Liver (tissue), 9 donors: ENCODE measurements around the gene ZNF606. TPM values are rescaled to one million over a fixed set of nuclear protein-coding genes. Genes with fewer than 3 reads are reported as not detected.

Source experiments
- DNase-seq: peaks from one replicate; pipeline ENCODE4 v3.0.0-alpha.2; 2017; ENCODE audit warnings: low spot score
- H3K27ac ChIP-seq, 2 donors: one replicate each; pipeline ENCODE4 v1.7.0; 2013; ENCODE audit warnings: inconsistent platforms in 2 of 2, low read length in 2 of 2, control low read depth in 1 of 2, low read depth in 1 of 2, mild to moderate bottlenecking in 1 of 2
- H3K27me3 ChIP-seq, 4 donors: one replicate each; pipeline versions ENCODE4 v1.6.1 to v1.7.0; 2013; ENCODE audit warnings: low read length in 3 of 4, inconsistent platforms in 1 of 4, mild to moderate bottlenecking in 1 of 4, moderate library complexity in 1 of 4; ENCODE audit not compliant: control insufficient read depth in 4 of 4, insufficient read depth in 4 of 4
- H3K36me3 ChIP-seq, 4 donors: one replicate each; pipeline versions ENCODE4 v1.6.1 to v1.7.0; 2013; ENCODE audit warnings: low read length in 3 of 4, mild to moderate bottlenecking in 3 of 4, low read depth in 1 of 4, moderate library complexity in 1 of 4; ENCODE audit not compliant: control insufficient read depth in 4 of 4, insufficient read depth in 3 of 4
- H3K4me1 ChIP-seq, 4 donors: one replicate each; pipeline versions ENCODE4 v1.6.1 to v1.7.0; 2013; ENCODE audit warnings: low read length in 3 of 4, mild to moderate bottlenecking in 3 of 4, moderate library complexity in 1 of 4; ENCODE audit not compliant: control insufficient read depth in 4 of 4, insufficient read depth in 4 of 4
- H3K4me3 ChIP-seq, 3 donors: one replicate each; pipeline versions ENCODE4 v1.6.1 to v1.7.0; 2013; ENCODE audit warnings: low read length in 3 of 3, control low read depth in 1 of 3, low read depth in 1 of 3, mild to moderate bottlenecking in 1 of 3
- H3K9ac ChIP-seq, 2 donors: one replicate each; pipeline ENCODE4 v1.7.0; 2013; ENCODE audit warnings: low read length in 2 of 2, mild to moderate bottlenecking in 2 of 2, moderate library complexity in 2 of 2, control low read depth in 1 of 2, low read depth in 1 of 2
- H3K9me3 ChIP-seq, 4 donors: one replicate each; pipeline versions ENCODE4 v1.6.1 to v1.7.0; 2013; ENCODE audit warnings: low read length in 3 of 4; ENCODE audit not compliant: control insufficient read depth in 4 of 4
- EGR1 ChIP-seq, 2 donors: IDR thresholded peaks; 2 replicates each; pipeline ENCODE4 v1.6.1; 2016 to 2018; ENCODE audit warnings: antibody characterized with exemption in 2 of 2, low read depth in 2 of 2
- FOXA1 ChIP-seq: IDR thresholded peaks from 2 replicates; pipeline ENCODE4 v1.6.1; 2016; ENCODE audit warnings: antibody characterized with exemption
- FOXA2 ChIP-seq: IDR thresholded peaks from 2 replicates; pipeline ENCODE4 v1.6.1; 2016; ENCODE audit warnings: antibody characterized with exemption
- GABPA ChIP-seq, 2 donors: IDR thresholded peaks in 1 of 2; conservative IDR thresholded peaks in 1 of 2; 2 replicates each; pipeline ENCODE4 v1.6.1; 2016; ENCODE audit warnings: antibody characterized with exemption in 2 of 2, mild to moderate bottlenecking in 1 of 2, moderate library complexity in 1 of 2
- HNF4A ChIP-seq, 2 donors: conservative IDR thresholded peaks; 2 replicates each; pipeline ENCODE4 v1.6.1; 2016; ENCODE audit warnings: antibody characterized with exemption in 2 of 2, mild to moderate bottlenecking in 2 of 2
- HNF4G ChIP-seq: IDR thresholded peaks from 2 replicates; pipeline ENCODE4 v1.6.1; 2016; ENCODE audit warnings: antibody characterized with exemption
- JUND ChIP-seq, 2 donors: IDR thresholded peaks; 2 replicates each; pipeline ENCODE4 v1.6.1; 2016; ENCODE audit warnings: antibody characterized with exemption in 2 of 2
- NR2F2 ChIP-seq: IDR thresholded peaks from 2 replicates; pipeline ENCODE4 v1.6.1; 2016; ENCODE audit warnings: antibody characterized with exemption
- RAD21 ChIP-seq, 2 donors: IDR thresholded peaks; 2 replicates each; pipeline ENCODE4 v1.6.1; 2016; ENCODE audit warnings: antibody characterized with exemption in 2 of 2, mild to moderate bottlenecking in 2 of 2
- RXRA ChIP-seq, 2 donors: IDR thresholded peaks; 2 replicates each; pipeline ENCODE4 v1.6.1; 2017 to 2018; ENCODE audit warnings: antibody characterized with exemption in 2 of 2, mild to moderate bottlenecking in 1 of 2
- SP1 ChIP-seq: IDR thresholded peaks from 2 replicates; pipeline ENCODE4 v1.6.1; 2018; ENCODE audit warnings: antibody characterized with exemption, mild to moderate bottlenecking
- TAF1 ChIP-seq: conservative IDR thresholded peaks from 2 replicates; pipeline ENCODE4 v1.6.1; 2016; ENCODE audit warnings: antibody characterized with exemption, mild to moderate bottlenecking
- YY1 ChIP-seq: IDR thresholded peaks from 2 replicates; pipeline ENCODE4 v1.6.1; 2016; ENCODE audit warnings: antibody characterized with exemption, mild to moderate bottlenecking
- WGBS: extraction: QIAGEN DNeasy Blood & Tissue Kit; methylation state at CpG from one replicate; pipeline ENCODE4 v1.1.7; 2013; 5-methylcytosine and 5-hydroxymethylcytosine counted together
- polyA plus RNA-seq, 2 donors: library from polyadenylated mRNA; stranded (reverse) in 1 of 2; unstranded in 1 of 2; fragments of 200-250 nt in 1 of 2; fragments of >200 nt in 1 of 2; fragmentation: Nextera tagmentation in 1 of 2; extraction: Ambion mirVana in 1 of 2; gene quantifications; one replicate each; pipeline versions ENCODE4 v1.2.1 to v1.2.3, GENCODE V29; 2013 to 2015
- total RNA-seq, 2 donors: library from RNA; depleted of rRNA; stranded (reverse); fragments of >200 nt; gene quantifications; one replicate each; pipeline ENCODE4 v1.2.3, GENCODE V29; 2014
- TF ChIP-seq, protein P1 (sequence below): IDR thresholded peaks from 2 replicates; pipeline ENCODE4 v1.6.1; 2016; ENCODE audit warnings: antibody characterized with exemption
- TF ChIP-seq, protein P2 (sequence below): IDR thresholded peaks from 2 replicates; pipeline ENCODE4 v1.6.1; 2016; ENCODE audit warnings: antibody characterized with exemption
- TF ChIP-seq, protein P3 (sequence below): IDR thresholded peaks from 2 replicates; pipeline ENCODE4 v1.6.1; 2016; ENCODE audit warnings: antibody characterized with exemption, mild to moderate bottlenecking
- TF ChIP-seq, protein P4 (sequence below): IDR thresholded peaks from 2 replicates; pipeline ENCODE4 v1.6.1; 2016; ENCODE audit warnings: antibody characterized with exemption
- TF ChIP-seq, protein P5 (sequence below): fragments of 150-350 bp; IDR thresholded peaks from 2 replicates; pipeline ENCODE4 v1.5.1; 2017; ENCODE audit warnings: improper control_type of control experiment, low read depth, low read length; ENCODE audit not compliant: missing input control
- donor health status: healthy.
- donor health status: healthy.
- donor health status: healthy.
- donor health status: healthy.
- donor health status: healthy.

The ZNF606 gene
- total and polyA plus RNA-seq, 4 donors: 3.2 to 12.8 (median 6.6) TPM

DNA sequence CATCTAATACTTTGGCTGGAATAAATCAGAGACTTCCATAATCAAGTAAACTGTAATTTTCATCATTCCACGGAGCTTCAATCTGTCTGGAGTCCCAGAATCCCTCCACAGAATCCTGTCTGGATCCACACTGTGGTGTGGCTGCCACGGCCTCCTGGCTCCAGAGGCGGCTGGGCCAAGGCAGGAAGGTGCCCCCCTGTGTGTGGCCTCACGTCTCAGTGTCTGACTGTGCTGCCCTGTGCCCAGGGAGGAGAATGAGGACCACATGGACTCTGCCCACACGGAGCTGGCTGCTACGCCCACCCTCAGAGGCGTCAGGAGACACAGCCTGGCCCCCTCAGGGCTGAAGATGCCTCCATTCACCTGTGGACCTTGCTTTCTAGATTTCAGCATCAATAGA lies 44.2 kb upstream of the ZNF606 start:
- H3K27ac ChIP-seq: no peak overlapping the region
- 69% methylated on average over 7 of the region's 7 CpGs for WGBS
- H3K27me3 ChIP-seq: no peaks in the 10 kb centered on the region
- H3K4me1 ChIP-seq: no peaks in the 10 kb centered on the region
- no peaks in the 10 kb centered on the region for H3K36me3 ChIP-seq
- TF ChIP-seq, protein P1, sequence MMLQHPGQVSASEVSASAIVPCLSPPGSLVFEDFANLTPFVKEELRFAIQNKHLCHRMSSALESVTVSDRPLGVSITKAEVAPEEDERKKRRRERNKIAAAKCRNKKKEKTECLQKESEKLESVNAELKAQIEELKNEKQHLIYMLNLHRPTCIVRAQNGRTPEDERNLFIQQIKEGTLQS: no peak
- TF ChIP-seq, protein P2, sequence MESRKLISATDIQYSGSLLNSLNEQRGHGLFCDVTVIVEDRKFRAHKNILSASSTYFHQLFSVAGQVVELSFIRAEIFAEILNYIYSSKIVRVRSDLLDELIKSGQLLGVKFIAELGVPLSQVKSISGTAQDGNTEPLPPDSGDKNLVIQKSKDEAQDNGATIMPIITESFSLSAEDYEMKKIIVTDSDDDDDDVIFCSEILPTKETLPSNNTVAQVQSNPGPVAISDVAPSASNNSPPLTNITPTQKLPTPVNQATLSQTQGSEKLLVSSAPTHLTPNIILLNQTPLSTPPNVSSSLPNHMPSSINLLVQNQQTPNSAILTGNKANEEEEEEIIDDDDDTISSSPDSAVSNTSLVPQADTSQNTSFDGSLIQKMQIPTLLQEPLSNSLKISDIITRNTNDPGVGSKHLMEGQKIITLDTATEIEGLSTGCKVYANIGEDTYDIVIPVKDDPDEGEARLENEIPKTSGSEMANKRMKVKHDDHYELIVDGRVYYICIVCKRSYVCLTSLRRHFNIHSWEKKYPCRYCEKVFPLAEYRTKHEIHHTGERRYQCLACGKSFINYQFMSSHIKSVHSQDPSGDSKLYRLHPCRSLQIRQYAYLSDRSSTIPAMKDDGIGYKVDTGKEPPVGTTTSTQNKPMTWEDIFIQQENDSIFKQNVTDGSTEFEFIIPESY: no peak
- TF ChIP-seq HNF4A (conservative IDR thresholded peaks at IDR 0.05) (no peak), NR2F2 (no peak), FOXA2 (no peak), RAD21 (IDR thresholded peaks at IDR 0.05) (no peak), SP1 (no peak), TAF1 (no peak), HNF4G (no peak), JUND (IDR thresholded peaks at IDR 0.05) (no peak), FOXA1 (no peak), YY1 (no peak), RXRA (IDR thresholded peaks at IDR 0.05) (no peak), GABPA (IDR thresholded peaks at IDR 0.05 in 1 of 2, conservative IDR thresholded peaks at IDR 0.05 in 1 of 2) (no peak), EGR1 (IDR thresholded peaks at IDR 0.05; ENCODE audit: low read depth in 2 of 2) (no peak)
- TF ChIP-seq, protein P3, sequence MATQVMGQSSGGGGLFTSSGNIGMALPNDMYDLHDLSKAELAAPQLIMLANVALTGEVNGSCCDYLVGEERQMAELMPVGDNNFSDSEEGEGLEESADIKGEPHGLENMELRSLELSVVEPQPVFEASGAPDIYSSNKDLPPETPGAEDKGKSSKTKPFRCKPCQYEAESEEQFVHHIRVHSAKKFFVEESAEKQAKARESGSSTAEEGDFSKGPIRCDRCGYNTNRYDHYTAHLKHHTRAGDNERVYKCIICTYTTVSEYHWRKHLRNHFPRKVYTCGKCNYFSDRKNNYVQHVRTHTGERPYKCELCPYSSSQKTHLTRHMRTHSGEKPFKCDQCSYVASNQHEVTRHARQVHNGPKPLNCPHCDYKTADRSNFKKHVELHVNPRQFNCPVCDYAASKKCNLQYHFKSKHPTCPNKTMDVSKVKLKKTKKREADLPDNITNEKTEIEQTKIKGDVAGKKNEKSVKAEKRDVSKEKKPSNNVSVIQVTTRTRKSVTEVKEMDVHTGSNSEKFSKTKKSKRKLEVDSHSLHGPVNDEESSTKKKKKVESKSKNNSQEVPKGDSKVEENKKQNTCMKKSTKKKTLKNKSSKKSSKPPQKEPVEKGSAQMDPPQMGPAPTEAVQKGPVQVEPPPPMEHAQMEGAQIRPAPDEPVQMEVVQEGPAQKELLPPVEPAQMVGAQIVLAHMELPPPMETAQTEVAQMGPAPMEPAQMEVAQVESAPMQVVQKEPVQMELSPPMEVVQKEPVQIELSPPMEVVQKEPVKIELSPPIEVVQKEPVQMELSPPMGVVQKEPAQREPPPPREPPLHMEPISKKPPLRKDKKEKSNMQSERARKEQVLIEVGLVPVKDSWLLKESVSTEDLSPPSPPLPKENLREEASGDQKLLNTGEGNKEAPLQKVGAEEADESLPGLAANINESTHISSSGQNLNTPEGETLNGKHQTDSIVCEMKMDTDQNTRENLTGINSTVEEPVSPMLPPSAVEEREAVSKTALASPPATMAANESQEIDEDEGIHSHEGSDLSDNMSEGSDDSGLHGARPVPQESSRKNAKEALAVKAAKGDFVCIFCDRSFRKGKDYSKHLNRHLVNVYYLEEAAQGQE: no peak
- TF ChIP-seq, protein P4, sequence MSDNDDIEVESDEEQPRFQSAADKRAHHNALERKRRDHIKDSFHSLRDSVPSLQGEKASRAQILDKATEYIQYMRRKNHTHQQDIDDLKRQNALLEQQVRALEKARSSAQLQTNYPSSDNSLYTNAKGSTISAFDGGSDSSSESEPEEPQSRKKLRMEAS: no peak
- TF ChIP-seq, protein P5, sequence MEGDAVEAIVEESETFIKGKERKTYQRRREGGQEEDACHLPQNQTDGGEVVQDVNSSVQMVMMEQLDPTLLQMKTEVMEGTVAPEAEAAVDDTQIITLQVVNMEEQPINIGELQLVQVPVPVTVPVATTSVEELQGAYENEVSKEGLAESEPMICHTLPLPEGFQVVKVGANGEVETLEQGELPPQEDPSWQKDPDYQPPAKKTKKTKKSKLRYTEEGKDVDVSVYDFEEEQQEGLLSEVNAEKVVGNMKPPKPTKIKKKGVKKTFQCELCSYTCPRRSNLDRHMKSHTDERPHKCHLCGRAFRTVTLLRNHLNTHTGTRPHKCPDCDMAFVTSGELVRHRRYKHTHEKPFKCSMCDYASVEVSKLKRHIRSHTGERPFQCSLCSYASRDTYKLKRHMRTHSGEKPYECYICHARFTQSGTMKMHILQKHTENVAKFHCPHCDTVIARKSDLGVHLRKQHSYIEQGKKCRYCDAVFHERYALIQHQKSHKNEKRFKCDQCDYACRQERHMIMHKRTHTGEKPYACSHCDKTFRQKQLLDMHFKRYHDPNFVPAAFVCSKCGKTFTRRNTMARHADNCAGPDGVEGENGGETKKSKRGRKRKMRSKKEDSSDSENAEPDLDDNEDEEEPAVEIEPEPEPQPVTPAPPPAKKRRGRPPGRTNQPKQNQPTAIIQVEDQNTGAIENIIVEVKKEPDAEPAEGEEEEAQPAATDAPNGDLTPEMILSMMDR: no peak
- no peak overlapping the region for H3K9ac ChIP-seq
- H3K4me3 ChIP-seq: peak overlapping the region in 2 of 3 donors; percentile 38 to 54
- no peak for DNase-seq
- peaks cover 40 to 66% (median 52%) of the 10 kb centered on the region in 4 donors for H3K9me3 ChIP-seq
